GM21528 (cell line): Measurements from ENCODE around the gene BACH1.
"Not testable (repeated sequence)": the region's sequence is repeated elsewhere in the genome, so short reads cannot be mapped to it uniquely, and the experiment has no call there.

Experiments used
- ATAC-seq: cut with Tn5 transposase; IDR thresholded peaks from one replicate; pipeline ENCODE4 v1.9.1; 2021; ENCODE audit warnings: mild to moderate bottlenecking, moderate library complexity; ENCODE audit not compliant: unreplicated experiment, low FRiP score

Gene BACH1

DNA sequence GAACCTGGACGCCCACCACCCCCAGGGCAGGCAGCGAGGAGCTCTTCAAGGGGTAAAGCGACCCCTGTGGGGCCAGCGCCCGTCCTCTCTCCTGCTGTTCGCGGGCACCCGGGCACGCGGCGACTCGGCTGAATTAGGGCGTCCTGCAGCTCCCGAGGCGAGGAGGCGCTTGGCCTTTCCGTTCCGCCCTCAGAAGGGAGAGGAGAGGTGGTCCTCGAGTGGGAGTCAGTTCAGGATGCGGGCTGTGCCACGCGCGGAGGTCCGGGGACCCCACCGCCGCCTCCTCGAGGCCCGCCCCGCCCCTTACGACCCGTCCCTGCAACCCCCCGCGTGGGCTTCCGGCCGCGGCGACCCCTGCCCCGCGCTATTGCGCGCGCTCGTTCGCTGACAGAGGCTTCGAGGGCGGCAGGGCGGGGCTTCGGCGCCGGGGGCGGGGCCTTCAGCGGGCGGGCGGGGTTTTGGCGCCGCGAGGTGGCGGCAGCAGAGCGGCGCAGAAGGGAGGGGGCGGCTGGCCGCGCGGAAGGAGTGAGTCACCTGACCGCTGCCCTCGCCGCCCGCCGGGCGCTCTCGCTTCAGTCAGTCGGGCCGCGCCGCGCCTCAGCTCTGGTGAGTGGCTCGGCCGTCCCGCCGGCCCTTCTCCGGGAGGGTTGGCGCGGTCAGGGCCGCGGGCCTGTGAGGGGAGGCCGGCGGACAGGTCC is at the start of gene BACH1:
Gene BACH1, plus strand, starts transcription at position 575 of the 698 bp plus-strand sequence. CDS start 22,359 bp downstream, outside the sequence.
- peak; percentile 60 for ATAC-seq

DNA sequence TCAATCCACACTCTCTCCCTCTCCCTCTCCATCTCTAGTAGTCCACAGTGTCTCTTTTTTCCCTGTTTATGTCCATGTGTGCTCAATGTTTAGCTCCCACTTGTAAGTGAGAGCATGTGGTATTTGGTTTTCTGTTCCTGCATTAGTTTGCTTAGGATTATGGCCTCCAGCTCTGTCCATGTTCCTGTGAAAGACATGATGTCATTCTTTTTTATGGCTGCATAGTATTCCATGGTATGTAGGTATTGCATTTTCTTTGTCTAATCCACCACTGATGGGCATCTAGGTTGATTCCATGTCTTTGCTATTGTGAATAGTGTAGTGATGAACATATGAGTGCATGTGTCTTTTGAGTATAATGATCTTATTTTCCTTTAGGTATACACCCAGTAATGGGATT is 49.4 kb upstream of the BACH1 start:
- not testable (repeated sequence) for ATAC-seq

DNA sequence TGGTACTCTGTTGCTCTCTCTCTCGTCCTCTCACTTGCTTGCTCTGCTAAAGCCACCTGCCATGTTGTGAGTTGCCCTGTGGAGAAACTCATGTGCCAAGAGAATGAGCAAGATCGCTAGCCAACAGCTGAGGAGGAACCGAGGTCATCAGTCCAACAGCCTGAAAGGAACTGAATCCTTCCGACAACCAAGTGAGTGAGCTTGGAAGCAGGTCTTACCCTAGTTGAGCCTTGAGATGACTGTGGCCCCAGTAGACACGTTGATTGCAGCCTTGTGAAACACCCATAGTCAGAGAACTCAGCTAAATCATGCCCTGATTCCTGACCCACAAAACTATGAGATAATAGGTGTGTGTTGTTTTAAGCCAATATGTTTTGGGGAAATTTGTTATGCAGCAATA is 48.1 kb upstream of the BACH1 start:
- no peak for ATAC-seq

GRCh38 chr21:29253861-29254260 is 44.9 kb upstream of the BACH1 start:
- ATAC-seq, result not testable (repeated sequence)

- ATAC-seq, result no peak
Measured at GRCh38 chr21:29254550-29254949, 44.2 kb upstream of the BACH1 start.

GRCh38 chr21:29256126-29256910 is 42.4 kb upstream of the BACH1 start:
- ATAC-seq, result no peak

DNA sequence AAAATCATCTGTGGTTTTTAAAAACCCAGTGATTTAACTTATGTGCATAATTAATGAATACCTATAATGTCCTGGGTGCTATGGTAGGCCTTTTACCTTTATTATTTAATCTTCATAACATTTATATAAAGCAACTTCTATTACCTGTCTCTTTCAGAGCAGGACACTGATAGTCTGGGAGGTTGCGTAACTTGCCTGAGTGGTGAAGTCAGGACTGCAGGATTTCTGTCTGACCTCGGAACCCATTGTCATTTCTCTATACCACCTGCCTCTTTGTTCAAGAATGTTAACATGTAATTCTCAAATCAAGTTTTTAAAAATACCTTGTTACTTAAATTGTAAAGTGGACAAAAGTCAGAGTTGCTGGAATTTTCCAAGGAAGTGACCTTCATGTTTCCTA is 41.0 kb upstream of the BACH1 start:
- ATAC-seq, result no peak

GRCh38 chr21:29258626-29259338 is 39.9 kb upstream of the BACH1 start:
- ATAC-seq, result no peak

- no peak for ATAC-seq
Measured at GRCh38 chr21:29260461-29260860, 38.3 kb upstream of the BACH1 start.

DNA sequence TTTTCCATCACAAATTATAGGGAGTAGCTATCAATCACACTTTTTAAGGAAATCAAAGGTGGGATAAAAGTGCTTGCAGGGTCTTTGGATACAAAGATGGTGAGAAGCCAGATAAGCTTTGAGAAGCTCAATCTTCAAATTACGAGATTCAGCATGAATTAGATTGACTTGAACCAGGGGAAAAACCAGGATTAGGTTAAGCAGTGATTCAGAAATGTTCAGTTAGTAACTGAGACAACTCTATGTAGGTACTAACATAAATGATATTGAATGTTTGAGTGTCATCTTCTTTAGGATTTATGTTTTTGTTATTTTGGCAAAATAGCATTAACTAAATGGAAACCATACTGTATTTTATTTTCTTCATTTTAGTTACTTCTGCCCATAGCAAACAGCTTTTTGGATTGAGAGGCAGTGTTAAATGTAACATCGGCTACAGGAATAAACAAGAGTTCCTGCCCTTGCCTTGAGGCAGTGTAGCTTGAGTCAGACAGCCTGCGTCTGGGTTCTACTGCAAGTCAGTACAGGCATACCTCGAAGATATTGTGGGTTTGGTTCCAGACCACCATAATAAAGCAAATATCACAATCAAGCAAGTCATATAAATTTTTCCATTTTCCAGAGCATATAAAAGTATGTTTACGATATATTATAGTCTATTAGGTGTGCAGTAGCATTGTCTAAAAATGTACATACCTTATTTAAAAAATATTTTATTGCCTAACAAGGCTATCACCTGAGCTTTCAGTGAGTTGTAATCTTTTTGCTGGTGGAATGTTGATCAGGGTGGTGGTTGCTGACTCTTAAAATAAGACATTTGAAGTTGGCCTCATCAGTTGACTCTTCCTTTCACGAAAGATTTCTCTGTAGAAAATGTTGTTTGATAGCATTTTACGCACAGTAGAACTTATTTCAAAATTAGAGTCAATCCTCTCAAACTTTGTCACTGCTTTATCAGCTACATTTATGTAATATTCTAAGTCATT is 36.9 kb upstream of the BACH1 start:
- ATAC-seq, result no peak

- ATAC-seq, result no peak
Measured at GRCh38 chr21:29264721-29265120, 34.0 kb upstream of the BACH1 start.

- ATAC-seq, result no peak
Measured at GRCh38 chr21:29265690-29266479, 32.8 kb upstream of the BACH1 start.

DNA sequence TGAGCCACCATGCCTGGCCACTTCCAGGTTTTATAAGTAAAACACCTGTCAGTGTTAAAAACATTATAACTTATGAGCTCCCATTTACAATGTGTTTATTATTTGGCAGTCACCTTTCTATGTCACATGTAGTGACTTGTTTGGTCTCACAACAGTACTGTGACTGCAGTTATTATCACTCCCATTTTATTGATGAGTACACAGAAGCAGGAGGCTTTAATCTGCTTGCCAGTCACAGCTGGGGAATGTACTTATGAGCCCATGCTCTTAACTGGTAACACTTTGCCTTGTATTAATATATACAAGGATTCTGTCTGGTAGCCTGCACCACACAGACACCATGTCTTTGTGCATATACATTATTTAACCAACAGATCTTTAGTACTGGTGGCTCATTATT is 31.1 kb upstream of the BACH1 start:
- ATAC-seq, result no peak

GRCh38 chr21:29271927-29272333 is 26.8 kb upstream of the BACH1 start:
- no peak for ATAC-seq

- no peak for ATAC-seq
Measured at GRCh38 chr21:29277442-29277841, 21.3 kb upstream of the BACH1 start.

DNA sequence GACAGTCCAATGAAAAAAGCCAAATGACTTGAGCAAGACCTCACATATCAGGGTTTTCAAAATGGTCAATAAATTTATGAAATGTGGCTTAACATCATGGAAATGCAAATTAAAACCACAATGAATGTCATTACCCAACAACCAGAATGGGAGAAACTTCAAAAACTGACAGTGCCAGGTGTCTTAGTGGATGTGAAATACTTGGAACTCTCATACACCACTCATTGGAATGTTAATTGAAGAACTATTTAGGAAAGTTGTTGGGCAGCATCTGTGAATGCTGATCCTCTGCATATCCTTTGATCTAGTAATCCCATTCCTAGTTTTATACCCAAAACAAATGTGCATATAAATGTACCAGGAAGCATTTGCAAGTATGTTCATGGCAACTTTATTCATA is 19.2 kb upstream of the BACH1 start:
- no peak for ATAC-seq

- ATAC-seq, result not testable (repeated sequence)
Measured at GRCh38 chr21:29281801-29282200, 16.9 kb upstream of the BACH1 start.

DNA sequence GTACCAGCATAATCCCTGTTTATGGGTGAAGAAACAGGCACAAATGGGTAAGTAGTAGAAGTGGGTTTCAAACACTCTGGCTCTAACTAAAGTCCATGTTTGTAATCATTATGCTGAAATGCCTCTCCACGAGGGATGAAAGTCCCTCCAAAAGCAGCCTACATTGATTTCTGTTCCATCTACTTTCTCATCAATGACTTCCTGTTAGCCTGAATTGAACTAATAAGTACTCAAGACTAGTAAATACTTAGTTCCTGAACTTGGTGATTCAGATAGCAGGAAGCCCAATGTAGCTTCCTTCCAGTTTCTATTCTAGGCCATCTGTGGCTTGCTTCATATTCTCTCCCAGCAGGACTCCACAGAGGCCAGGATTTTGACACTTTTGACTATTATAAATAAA is 11.3 kb upstream of the BACH1 start:
- ATAC-seq, result no peak

DNA sequence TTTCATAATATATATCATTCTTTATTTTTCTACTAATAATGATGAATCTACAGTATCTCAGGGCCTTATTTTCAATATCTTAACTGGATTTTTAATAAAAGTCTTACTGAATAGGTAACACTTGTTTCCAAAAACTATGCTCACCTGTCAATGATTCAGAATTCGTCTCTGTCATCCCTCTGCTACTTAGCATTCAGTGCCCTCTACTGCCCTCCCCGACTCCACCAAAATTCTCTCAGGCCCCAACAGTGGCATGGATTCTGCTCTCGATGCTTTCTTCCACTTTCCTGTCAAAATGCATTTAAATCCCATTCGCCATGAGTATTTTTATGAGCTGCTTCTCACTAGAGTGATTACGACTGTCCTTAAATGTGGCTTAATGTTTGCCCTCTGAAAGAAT is 10.5 kb upstream of the BACH1 start:
- no peak for ATAC-seq
